Skeletal muscle satellite cell (primary cell): ENCODE results near the gene STEAP3.
A peak's percentile ranks its signal among the peaks of the same experiment; 100 is the strongest.

Source experiments
- H3K27me3 ChIP-seq: 2 replicates; pipeline ENCODE4 v1.7.0; 2013; ENCODE audit warnings: low read length; ENCODE audit not compliant: control insufficient read depth, insufficient read depth
- H3K36me3 ChIP-seq: 2 replicates; pipeline ENCODE4 v1.7.0; 2013; ENCODE audit warnings: mild to moderate bottlenecking, control low read depth, low read length; ENCODE audit not compliant: insufficient read depth
- H3K4me1 ChIP-seq: 2 replicates; pipeline ENCODE4 v1.7.0; 2013; ENCODE audit warnings: low read length; ENCODE audit not compliant: control insufficient read depth, insufficient read depth
- H3K4me2 ChIP-seq: 2 replicates; pipeline ENCODE4 v1.7.0; 2013; ENCODE audit warnings: mild to moderate bottlenecking, low read length
- H3K4me3 ChIP-seq: 2 replicates; pipeline ENCODE4 v1.7.0; 2013; ENCODE audit warnings: low read length
- H3K9ac ChIP-seq: 2 replicates; pipeline ENCODE4 v1.7.0; 2013; ENCODE audit warnings: mild to moderate bottlenecking, low read depth, low read length, moderate library complexity
- H3K9me3 ChIP-seq: replicated peaks from 2 replicates; pipeline ENCODE4 v1.7.0; 2013; ENCODE audit warnings: mild to moderate bottlenecking, control low read depth, low read length

The STEAP3 gene

GRCh38 chr2:119252186-119253113, 28.8 kb downstream of the STEAP3 start:
- Histone ChIP-seq H3K27me3 (no peaks in the 10 kb centered on the region), H3K9me3 (no peaks in the 10 kb centered on the region), H3K4me2 (peak overlapping the region; percentile 74), H3K4me3 (peak overlapping the region; percentile 33), H3K4me1 (peaks cover 81% of the 10 kb centered on the region), H3K9ac (peak overlapping the region; percentile 79), H3K36me3 (peaks cover 50% of the 10 kb centered on the region)

GRCh38 chr2:119253114-119253702, 29.6 kb downstream of the STEAP3 start:
- peaks cover 46% of the 10 kb centered on the region for H3K36me3 ChIP-seq
- H3K4me2 ChIP-seq: peak overlapping the region; percentile 74
- peak overlapping the region; percentile 39 for H3K4me3 ChIP-seq
- H3K4me1 ChIP-seq: peaks cover 74% of the 10 kb centered on the region
- H3K9me3 ChIP-seq: no peaks in the 10 kb centered on the region
- no peaks in the 10 kb centered on the region for H3K27me3 ChIP-seq
- peak overlapping the region; percentile 79 for H3K9ac ChIP-seq

GRCh38 chr2:119253760-119254600, 30.3 kb downstream of the STEAP3 start:
- Histone ChIP-seq H3K36me3 (peaks cover 46% of the 10 kb centered on the region), H3K9me3 (no peaks in the 10 kb centered on the region), H3K27me3 (no peaks in the 10 kb centered on the region), H3K4me3 (peak overlapping the region; percentile 39), H3K9ac (peak overlapping the region; percentile 79), H3K4me1 (peaks cover 66% of the 10 kb centered on the region), H3K4me2 (peak overlapping the region; percentile 74)

- Histone ChIP-seq H3K9me3 (no peaks in the 10 kb centered on the region), H3K4me1 (peaks cover 60% of the 10 kb centered on the region), H3K4me2 (no peak overlapping the region), H3K4me3 (no peak overlapping the region), H3K9ac (no peak overlapping the region), H3K27me3 (no peaks in the 10 kb centered on the region), H3K36me3 (peaks cover 41% of the 10 kb centered on the region)
Observed at GRCh38 chr2:119254601-119255080, 31.0 kb downstream of the STEAP3 start.

GRCh38 chr2:119255760-119256581, 32.3 kb downstream of the STEAP3 start:
- Histone ChIP-seq H3K27me3 (no peaks in the 10 kb centered on the region), H3K36me3 (peaks cover 28% of the 10 kb centered on the region), H3K4me3 (peak overlapping the region; percentile 18), H3K9ac (peak overlapping the region; percentile 60), H3K9me3 (no peaks in the 10 kb centered on the region), H3K4me1 (peaks cover 59% of the 10 kb centered on the region), H3K4me2 (peak overlapping the region; percentile 37)

GRCh38 chr2:119256582-119256921, 32.9 kb downstream of the STEAP3 start:
- H3K36me3 ChIP-seq: peaks cover 22% of the 10 kb centered on the region
- H3K4me3 ChIP-seq: no peak overlapping the region
- H3K4me1 ChIP-seq: peaks cover 55% of the 10 kb centered on the region
- H3K9ac ChIP-seq: peak overlapping the region; percentile 60
- H3K4me2 ChIP-seq: peak overlapping the region; percentile 37
- no peaks in the 10 kb centered on the region for H3K9me3 ChIP-seq
- H3K27me3 ChIP-seq: no peaks in the 10 kb centered on the region

- no peak overlapping the region for H3K4me3 ChIP-seq
- no peaks in the 10 kb centered on the region for H3K27me3 ChIP-seq
- peaks cover 21% of the 10 kb centered on the region for H3K36me3 ChIP-seq
- H3K9me3 ChIP-seq: no peaks in the 10 kb centered on the region
- H3K4me2 ChIP-seq: no peak overlapping the region
- peaks cover 48% of the 10 kb centered on the region for H3K4me1 ChIP-seq
- no peak overlapping the region for H3K9ac ChIP-seq
Observed at GRCh38 chr2:119257198-119257597, 33.6 kb downstream of the STEAP3 start.

- Histone ChIP-seq H3K4me3 (no peak overlapping the region), H3K9me3 (no peaks in the 10 kb centered on the region), H3K9ac (no peak overlapping the region), H3K27me3 (no peaks in the 10 kb centered on the region), H3K36me3 (peaks cover 33% of the 10 kb centered on the region), H3K4me1 (peaks cover 27% of the 10 kb centered on the region), H3K4me2 (no peak overlapping the region)
Observed at GRCh38 chr2:119259296-119259860, 35.7 kb downstream of the STEAP3 start.

- peaks cover 13% of the 10 kb centered on the region for H3K4me1 ChIP-seq
- no peak overlapping the region for H3K9ac ChIP-seq
- no peaks in the 10 kb centered on the region for H3K9me3 ChIP-seq
- no peak overlapping the region for H3K4me2 ChIP-seq
- H3K27me3 ChIP-seq: no peaks in the 10 kb centered on the region
- H3K36me3 ChIP-seq: peaks cover 34% of the 10 kb centered on the region
- no peak overlapping the region for H3K4me3 ChIP-seq
Observed at GRCh38 chr2:119260646-119261492, 37.2 kb downstream of the STEAP3 start.
